Muscle layer of colon (tissue), 2 donors: ENCODE measurements around the gene ALKBH4.

Experiments
- H3K27ac ChIP-seq: one replicate; pipeline ENCODE4 v1.7.0; 2013; ENCODE audit warnings: low read depth, mild to moderate bottlenecking, low read length, moderate library complexity
- H3K27me3 ChIP-seq, 2 donors: one replicate each; pipeline ENCODE4 v1.7.0; 2013; ENCODE audit warnings: low read length in 2 of 2, mild to moderate bottlenecking in 2 of 2; ENCODE audit not compliant: insufficient read depth in 2 of 2, control insufficient read depth in 1 of 2
- H3K36me3 ChIP-seq: one replicate; pipeline ENCODE4 v1.7.0; 2013; ENCODE audit warnings: mild to moderate bottlenecking, low read length; ENCODE audit not compliant: insufficient read depth
- H3K4me1 ChIP-seq: one replicate; pipeline ENCODE4 v1.7.0; 2013; ENCODE audit warnings: mild to moderate bottlenecking, low read length; ENCODE audit not compliant: insufficient read depth
- H3K4me3 ChIP-seq, 2 donors: one replicate each; pipeline ENCODE4 v1.7.0; 2013; ENCODE audit warnings: low read length in 2 of 2, low read depth in 1 of 2, mild to moderate bottlenecking in 1 of 2, moderate library complexity in 1 of 2
- H3K9ac ChIP-seq: one replicate; pipeline ENCODE4 v1.7.0; 2013; ENCODE audit warnings: low read length
- H3K9me3 ChIP-seq: one replicate; pipeline ENCODE4 v1.7.0; 2013; ENCODE audit warnings: mild to moderate bottlenecking, low read length
- donor health status: abdominal sarcoma.
- donor health status: Adenocarcinoma of cecum.

ALKBH4 gene

DNA sequence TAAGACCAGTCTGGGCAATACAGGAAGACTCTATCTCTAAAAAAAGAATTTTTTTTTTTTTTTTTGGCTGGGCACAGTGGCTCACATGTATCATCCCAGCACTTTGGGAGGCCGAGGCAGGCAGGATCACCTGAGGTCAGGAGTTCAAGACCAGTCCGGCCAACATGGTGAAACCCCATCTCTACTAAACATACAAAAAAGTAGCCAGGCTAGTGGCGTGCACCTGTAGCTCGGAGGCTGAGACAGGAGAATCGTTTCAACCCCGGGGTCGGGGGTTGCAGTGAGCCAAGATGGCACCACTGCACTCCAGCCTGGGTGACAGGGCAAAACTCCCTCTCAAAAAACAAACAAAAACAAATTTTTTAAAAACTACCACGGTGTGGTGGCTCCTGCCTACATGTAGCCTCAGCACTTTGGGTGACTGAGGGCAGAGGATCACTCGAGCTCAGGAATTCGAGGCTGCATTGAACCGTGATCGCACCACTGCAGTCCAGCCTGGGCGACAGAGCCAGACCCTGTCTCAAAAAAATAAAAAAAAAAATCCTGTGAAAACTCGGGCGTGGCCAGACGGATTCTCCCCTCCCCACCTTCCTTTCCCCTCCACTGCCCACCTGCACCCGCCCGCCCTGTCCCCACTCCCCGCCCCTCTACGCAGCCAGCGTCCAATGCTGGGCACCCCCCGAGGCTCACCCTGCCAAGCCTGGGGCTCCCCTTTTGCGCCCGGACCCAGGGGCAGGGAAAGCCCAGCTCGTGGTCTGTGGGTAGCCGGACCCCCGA lies 32.0 kb downstream of the ALKBH4 start:
- Histone ChIP-seq H3K27ac (no peak overlapping the region), H3K9ac (no peak overlapping the region), H3K27me3 (no peaks in the 10 kb centered on the region), H3K36me3 (no peaks in the 10 kb centered on the region), H3K4me3 (peak overlapping the region; percentile 68), H3K4me1 (peaks cover 16% of the 10 kb centered on the region), H3K9me3 (no peaks in the 10 kb centered on the region)

DNA sequence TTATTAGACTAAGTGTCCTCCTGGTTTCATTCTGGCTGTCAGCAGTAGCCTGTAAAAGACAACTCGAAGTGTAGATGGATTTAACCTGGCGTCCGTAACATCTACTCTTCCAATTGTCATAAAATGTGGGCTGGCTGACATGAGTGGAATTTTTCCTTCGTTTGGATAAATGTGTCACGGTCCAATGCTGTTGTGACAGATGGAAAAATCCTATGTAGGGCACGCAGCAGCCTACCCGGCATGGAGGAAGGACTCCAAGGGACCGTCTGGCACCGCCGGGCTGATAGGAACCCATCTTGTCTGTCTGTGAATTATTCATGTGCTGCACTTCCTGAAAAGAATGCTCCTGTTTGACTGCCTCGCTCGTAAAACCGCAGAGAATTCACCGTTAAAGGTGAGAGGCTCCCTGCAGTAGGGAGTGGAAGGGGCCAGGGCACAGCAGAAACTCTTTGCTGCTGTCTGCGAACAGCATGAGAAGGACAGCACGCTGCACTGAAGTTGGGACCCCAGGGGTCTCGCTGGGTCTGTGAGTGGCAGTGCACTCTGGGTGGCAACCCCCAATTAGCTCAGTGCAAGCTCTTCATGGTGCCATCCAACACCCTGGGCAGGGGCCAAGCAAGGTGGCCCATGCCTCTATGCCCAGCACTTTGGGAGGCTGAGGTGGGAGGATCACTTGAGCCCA lies 32.9 kb downstream of the ALKBH4 start:
- Histone ChIP-seq H3K27ac (no peak overlapping the region), H3K9ac (no peak overlapping the region), H3K27me3 (no peaks in the 10 kb centered on the region), H3K9me3 (no peaks in the 10 kb centered on the region), H3K4me1 (peaks cover 16% of the 10 kb centered on the region), H3K4me3 (no peak overlapping the region), H3K36me3 (peaks cover 3% of the 10 kb centered on the region)

DNA sequence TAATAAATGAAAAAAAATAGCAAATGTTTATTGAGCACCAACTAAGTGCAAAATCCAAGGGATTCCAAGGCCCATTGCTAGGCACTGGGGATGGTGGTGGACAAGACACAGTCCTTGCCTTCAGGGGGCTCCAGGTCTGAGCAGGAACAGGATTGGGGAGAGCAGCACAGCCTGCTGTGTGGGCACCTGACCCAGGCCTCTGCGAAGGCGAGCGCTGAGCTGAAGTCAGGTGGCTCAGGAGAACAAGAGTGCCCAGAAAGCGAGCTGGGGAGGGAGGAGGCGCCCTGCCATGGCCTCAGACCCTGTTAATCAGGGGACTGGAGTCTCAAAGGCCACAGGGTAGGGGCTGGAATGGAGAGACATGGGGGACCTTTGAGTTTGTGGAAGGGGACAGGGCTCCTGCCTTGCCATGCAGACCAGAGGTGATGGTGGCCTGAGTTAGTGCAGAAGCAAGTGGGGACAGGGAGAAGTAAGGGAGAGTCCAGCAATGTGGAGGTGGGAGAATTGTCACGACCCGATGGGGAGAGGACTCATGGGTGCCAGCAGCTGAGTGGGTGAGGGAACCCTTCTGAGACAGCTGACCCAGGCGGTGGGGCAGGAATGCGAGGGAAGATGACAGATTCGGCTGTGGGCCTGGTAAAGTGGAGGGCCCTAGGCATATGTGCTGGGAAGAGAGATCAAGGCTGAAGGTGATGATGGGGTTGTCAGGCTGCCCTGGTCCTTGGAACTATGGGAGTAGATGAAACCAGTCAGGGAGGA lies 35.3 kb downstream of the ALKBH4 start:
- Histone ChIP-seq H3K4me1 (peaks cover 12% of the 10 kb centered on the region), H3K36me3 (peaks cover 23% of the 10 kb centered on the region), H3K27ac (no peak overlapping the region)

DNA sequence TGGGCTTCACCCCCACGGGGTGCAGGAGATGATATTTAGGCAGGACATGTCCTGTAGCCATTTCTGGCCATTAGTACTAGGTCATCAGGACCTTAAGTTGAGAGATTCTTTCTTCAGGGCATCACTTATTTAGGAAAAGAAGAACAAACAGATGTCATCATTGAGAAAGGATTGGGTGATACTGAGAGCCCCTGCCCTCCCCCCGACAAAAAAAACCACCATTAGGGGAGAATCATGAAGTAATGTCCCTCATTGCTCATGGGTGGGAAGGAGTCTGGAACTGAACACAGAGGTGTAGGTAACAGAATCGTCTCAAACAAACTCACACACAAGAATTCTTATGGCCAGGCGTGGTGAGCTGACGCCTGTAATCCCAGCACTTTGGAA lies 37.7 kb downstream of the ALKBH4 start:
- Histone ChIP-seq H3K27ac (no peak overlapping the region), H3K27me3 (no peaks in the 10 kb centered on the region), H3K4me3 (no peak overlapping the region), H3K9me3 (no peaks in the 10 kb centered on the region), H3K9ac (no peak overlapping the region), H3K4me1 (peaks cover 6% of the 10 kb centered on the region), H3K36me3 (peaks cover 34% of the 10 kb centered on the region)

More for the DNA sequence above, 35.3 kb downstream of the ALKBH4 start:
- no peak overlapping the region for H3K4me3 ChIP-seq
- H3K9ac ChIP-seq, result no peak overlapping the region
- H3K9me3 ChIP-seq, result no peaks in the 10 kb centered on the region
- H3K27me3 ChIP-seq, result no peaks in the 10 kb centered on the region

DNA sequence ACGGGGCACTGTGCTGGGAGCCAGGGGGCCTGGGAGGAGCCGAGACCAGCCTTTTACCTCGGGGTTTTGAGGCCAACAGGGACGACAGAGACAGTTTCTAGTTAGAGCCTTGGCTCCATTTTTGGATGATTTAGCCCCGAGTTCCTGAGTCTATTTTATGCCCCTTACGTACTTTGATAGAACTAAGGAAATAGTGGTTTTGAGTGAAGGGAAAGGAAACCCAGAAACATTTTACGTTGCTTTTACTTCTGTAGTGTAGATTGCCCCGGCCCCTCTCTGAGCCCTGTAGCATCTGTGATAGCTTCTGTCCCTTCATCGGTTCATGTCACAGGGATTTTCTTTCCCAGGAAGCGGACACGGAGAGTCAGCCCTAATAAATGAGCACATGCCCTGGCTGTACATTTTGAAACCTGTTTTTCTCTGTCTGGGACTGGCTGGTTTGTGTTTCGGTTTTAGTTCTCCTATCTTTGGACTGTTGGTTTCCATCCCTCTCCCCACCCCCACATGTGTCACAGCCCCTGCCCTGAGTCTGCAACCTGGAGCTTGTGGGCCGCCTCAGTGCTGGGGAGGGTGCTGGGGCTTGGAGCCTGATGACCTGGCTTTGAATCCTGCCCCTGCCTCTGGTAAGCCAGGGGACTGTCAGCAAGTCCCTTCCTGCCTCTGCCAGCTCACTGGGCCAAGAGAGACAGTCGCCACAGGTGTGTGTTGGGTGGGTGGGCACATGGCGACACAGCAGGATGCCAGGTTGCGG lies 38.2 kb downstream of the ALKBH4 start:
- Histone ChIP-seq H3K27ac (no peak overlapping the region), H3K4me3 (no peak overlapping the region), H3K4me1 (peaks cover under 1% of the 10 kb centered on the region), H3K9ac (no peak overlapping the region), H3K36me3 (peaks cover 38% of the 10 kb centered on the region), H3K27me3 (no peaks in the 10 kb centered on the region), H3K9me3 (no peaks in the 10 kb centered on the region)

DNA sequence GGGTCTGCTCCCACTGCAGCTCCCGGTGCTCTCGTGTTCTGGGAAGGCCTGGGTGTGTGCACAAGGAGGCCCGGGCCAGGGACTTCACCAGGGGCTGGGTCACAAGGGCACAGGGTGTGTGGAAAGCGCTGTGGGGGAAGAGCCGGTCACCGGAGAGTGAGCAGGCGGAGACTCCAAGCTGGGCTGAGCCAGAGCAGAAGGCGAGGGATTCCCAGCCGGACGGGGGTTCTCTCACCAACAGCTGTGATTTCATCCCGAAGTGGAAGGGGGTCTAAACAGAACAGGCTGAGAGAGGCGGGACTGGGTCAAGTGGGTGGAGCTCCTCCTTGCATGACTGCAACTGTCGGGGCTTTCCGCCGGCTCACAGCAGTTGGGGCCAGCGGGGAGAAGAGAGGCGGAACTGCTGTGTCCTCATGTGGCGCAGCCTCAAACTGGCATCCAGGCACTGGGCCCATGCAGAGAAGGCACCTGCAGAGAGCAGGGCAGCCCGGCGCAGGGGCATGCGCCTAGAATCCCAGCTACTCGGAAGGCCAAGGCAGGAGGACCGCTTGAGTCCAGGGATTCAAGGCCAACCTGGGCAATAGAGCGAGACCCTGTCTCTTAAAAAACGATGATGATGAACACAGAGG lies 38.9 kb downstream of the ALKBH4 start:
- no peaks in the 10 kb centered on the region for H3K27me3 ChIP-seq
- H3K9ac ChIP-seq, result no peak overlapping the region
- peaks cover 42% of the 10 kb centered on the region for H3K36me3 ChIP-seq
- no peaks in the 10 kb centered on the region for H3K9me3 ChIP-seq
- H3K27ac ChIP-seq, result no peak overlapping the region
- no peak overlapping the region for H3K4me3 ChIP-seq
- no peaks in the 10 kb centered on the region for H3K4me1 ChIP-seq

DNA sequence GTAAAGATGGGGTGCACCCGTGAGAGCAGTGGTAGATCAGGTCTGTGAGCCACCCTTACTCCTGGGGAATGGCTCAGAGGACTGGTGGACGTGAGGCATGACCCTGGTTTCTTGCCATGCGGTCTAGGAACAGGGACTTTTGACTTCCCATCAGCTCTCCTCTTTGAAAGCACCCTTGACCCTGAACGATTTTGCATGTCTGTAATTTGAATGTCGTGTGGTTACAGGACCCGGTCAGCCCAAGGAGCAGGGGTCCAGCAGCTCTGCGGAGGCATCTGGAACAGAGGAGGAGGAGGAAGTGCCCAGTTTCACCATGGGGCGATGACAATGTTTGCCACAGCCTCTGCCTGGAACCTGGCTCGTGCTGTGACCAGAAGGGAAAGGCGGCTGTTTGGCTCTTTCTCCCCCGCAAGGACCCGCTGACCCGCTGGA lies 39.9 kb downstream of the ALKBH4 start:
- H3K27ac ChIP-seq, result no peak overlapping the region
- no peaks in the 10 kb centered on the region for H3K27me3 ChIP-seq
- H3K9ac ChIP-seq, result no peak overlapping the region
- no peaks in the 10 kb centered on the region for H3K9me3 ChIP-seq
- H3K36me3 ChIP-seq, result peaks cover 47% of the 10 kb centered on the region
- H3K4me1 ChIP-seq, result no peaks in the 10 kb centered on the region
- no peak overlapping the region for H3K4me3 ChIP-seq

DNA sequence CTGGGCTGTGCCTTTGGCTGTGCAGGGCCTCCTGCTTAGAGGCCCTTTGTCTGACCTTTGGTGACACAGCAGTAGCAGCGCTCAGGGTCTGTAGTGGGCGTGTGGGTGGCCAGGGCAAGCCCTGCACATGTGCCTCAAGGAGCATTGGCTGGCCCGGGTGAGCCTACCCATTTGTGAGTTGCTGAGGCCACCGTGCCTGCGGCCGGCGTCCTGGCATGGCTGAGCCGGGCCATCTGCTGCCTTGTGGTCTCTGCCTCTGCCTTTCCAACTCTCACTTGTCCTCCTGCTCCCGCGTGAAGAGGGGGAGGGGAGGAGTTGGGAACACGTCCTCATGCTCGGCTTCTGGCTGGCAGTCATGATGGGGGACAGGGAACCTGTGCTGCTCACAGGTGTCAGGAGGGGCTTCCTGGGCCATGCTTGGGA lies 40.5 kb downstream of the ALKBH4 start:
- peaks cover 47% of the 10 kb centered on the region for H3K36me3 ChIP-seq
- no peak overlapping the region for H3K4me3 ChIP-seq
- H3K4me1 ChIP-seq, result no peaks in the 10 kb centered on the region
- H3K9ac ChIP-seq, result no peak overlapping the region
- H3K27ac ChIP-seq, result no peak overlapping the region
- H3K9me3 ChIP-seq, result no peaks in the 10 kb centered on the region
- H3K27me3 ChIP-seq, result no peaks in the 10 kb centered on the region

DNA sequence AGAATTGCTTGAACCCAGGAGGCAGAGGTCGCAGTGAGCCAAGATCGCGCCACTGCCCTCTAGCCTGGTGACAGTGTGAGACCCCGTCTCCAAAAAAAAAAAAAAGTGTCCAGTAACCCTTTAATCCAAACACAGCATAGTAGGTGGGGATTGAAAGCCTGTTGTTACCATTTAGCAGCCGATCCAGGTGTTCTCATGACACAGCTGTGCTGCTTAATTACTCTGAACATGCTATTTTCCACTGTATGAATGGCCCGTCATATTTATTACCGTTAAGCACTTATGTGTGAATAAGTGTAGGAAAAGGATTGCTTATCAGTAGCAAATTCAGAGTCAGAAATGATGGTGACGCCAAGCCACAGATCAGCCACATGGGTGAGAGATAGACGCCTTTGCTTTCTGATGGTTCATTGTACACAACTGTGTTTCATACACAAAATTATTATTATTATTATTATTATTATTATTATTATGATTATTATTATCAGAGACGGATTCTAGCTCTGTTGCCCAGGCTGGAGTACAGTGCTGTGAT lies 42.9 kb downstream of the ALKBH4 start:
- Histone ChIP-seq H3K27ac (no peak overlapping the region), H3K4me3 (no peak overlapping the region), H3K36me3 (peaks cover 48% of the 10 kb centered on the region), H3K4me1 (no peaks in the 10 kb centered on the region), H3K9ac (no peak overlapping the region), H3K9me3 (no peaks in the 10 kb centered on the region), H3K27me3 (no peaks in the 10 kb centered on the region)

DNA sequence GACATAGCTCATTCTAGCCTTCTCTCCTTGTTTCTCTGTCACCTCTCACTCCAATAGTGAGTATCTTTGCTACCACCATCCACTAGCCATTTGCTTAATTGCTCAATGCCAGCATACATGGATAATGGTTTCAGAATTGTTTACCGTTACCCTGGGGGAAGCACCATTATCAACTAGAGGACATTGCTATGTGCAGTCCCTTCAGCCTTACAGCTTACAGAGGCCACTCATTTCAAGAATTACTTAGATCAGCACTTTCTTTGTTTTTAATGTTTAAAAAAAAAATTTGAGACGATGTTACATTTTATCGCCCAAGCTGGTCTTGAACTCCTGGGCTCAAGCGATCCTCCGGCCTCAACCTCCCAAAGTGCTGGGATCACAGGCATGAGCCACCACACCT lies 46.1 kb downstream of the ALKBH4 start:
- Histone ChIP-seq H3K9me3 (no peaks in the 10 kb centered on the region), H3K27me3 (no peaks in the 10 kb centered on the region), H3K4me3 (no peak overlapping the region), H3K9ac (no peak overlapping the region), H3K4me1 (no peaks in the 10 kb centered on the region), H3K36me3 (peaks cover 52% of the 10 kb centered on the region), H3K27ac (no peak overlapping the region)
